ENCODE measurements around the gene FARS2. TPM values are rescaled to one million over a fixed set of nuclear protein-coding genes. Genes with fewer than 3 reads are reported as not detected.

Gene FARS2
- total and polyA plus RNA-seq, 2 donors (not counting 3 experiments of a cell fraction or from before 2014, with no cell fraction given): 20.2 to 20.5 TPM

DNA sequence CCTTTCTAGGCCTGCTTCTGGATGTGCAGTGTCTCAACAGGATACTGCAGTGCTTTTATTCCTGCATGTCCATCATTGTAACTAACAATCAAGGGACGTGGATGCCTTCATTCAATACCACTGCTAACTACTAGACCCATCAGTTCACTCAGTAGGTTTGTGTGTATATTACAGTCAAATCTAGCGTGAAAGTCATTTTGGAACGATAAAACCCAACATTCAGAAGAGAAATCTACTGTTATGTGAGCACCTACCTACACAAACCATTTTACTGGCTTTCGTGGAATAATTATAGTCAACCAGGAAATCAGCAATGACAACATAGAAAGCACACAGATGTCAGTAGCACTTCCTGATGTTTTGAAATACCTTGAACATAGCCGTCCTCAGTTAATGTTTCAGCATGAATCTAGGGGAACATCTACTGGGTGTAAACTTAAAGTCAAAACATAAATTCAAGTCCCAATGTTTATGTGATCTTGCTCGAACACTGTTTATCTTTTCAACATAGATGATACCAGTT, 270.6 kb downstream of the FARS2 start:
- H3K4me1 ChIP-seq (ENCODE audit: control insufficient read depth, extremely low read depth, insufficient read depth, low read length): no peaks in the 10 kb centered on the region
- no peak overlapping the region for H3K9ac ChIP-seq (replicated peaks; ENCODE audit: extremely low read depth, insufficient read depth, low read length)
- no peaks in the 10 kb centered on the region for H3K9me3 ChIP-seq (replicated peaks; ENCODE audit: control insufficient read depth, insufficient read depth, low read length)
- no peaks in the 10 kb centered on the region for H3K36me3 ChIP-seq (ENCODE audit: control insufficient read depth in 2 of 2, extremely low read depth in 1 of 2, insufficient read depth in 2 of 2, low read length in 2 of 2)
- no peak overlapping the region for H3K27ac ChIP-seq (ENCODE audit: insufficient read depth, low read depth, low read length)
- dilution Hi-C loops (cut with MboI; ENCODE audit: extremely low pct_ligation_motif_present, low sequenced_read_pairs): no loop called here
- H3K4me2 ChIP-seq (ENCODE audit: insufficient read depth, low read length): no peak overlapping the region
- H3K79me2 ChIP-seq (ENCODE audit: control insufficient read depth, insufficient read depth, low read length): no peaks in the 10 kb centered on the region
- H3K9me1 ChIP-seq (replicated peaks; ENCODE audit: control insufficient read depth, extremely low read depth, insufficient read depth, low read length): no peaks in the 10 kb centered on the region
- no peaks in the 10 kb centered on the region for H4K20me1 ChIP-seq (replicated peaks; ENCODE audit: control insufficient read depth, extremely low read depth, insufficient read depth, low read length)
- BruUV-seq (replicated peaks): no TSS peak
- DNase-seq (ENCODE audit: low read depth, low spot score) (no peak), FAIRE-seq (no peak)
- intact Hi-C loops (cut with micrococcal nuclease): no loop called here
- CTCF ChIA-PET: no interaction called here
- no peaks in the 10 kb centered on the region for H3K27me3 ChIP-seq (ENCODE audit: control insufficient read depth in 2 of 2, insufficient read depth in 2 of 2, low read length in 2 of 2)
- H2AFZ ChIP-seq (ENCODE audit: low read depth, low read length): no peak overlapping the region
- TF ChIP-seq FOS (IDR thresholded peaks at IDR 0.05; ENCODE audit: borderline replicate concordance, insufficient read depth, low read length) (no peak), MYC (IDR thresholded peaks at IDR 0.05; ENCODE audit: low read depth, low read length) (no peak), POLR2AphosphoS5 (IDR thresholded peaks at IDR 0.05; ENCODE audit: insufficient read depth, low read depth, low read length) (no peak), EZH2 (IDR thresholded peaks at IDR 0.05; ENCODE audit: borderline replicate concordance, low read depth, low read length, severe bottlenecking) (no peak), POLR2A (IDR thresholded peaks at IDR 0.05; ENCODE audit: low read depth, low read length) (no peak), JUN (IDR thresholded peaks at IDR 0.05; ENCODE audit: borderline replicate concordance, insufficient read depth, insufficient read length, low read depth) (no peak), GATA2 (IDR thresholded peaks at IDR 0.05; ENCODE audit: insufficient read depth, insufficient read length, low read depth, low read length) (no peak)
- TF ChIP-seq, protein P1, sequence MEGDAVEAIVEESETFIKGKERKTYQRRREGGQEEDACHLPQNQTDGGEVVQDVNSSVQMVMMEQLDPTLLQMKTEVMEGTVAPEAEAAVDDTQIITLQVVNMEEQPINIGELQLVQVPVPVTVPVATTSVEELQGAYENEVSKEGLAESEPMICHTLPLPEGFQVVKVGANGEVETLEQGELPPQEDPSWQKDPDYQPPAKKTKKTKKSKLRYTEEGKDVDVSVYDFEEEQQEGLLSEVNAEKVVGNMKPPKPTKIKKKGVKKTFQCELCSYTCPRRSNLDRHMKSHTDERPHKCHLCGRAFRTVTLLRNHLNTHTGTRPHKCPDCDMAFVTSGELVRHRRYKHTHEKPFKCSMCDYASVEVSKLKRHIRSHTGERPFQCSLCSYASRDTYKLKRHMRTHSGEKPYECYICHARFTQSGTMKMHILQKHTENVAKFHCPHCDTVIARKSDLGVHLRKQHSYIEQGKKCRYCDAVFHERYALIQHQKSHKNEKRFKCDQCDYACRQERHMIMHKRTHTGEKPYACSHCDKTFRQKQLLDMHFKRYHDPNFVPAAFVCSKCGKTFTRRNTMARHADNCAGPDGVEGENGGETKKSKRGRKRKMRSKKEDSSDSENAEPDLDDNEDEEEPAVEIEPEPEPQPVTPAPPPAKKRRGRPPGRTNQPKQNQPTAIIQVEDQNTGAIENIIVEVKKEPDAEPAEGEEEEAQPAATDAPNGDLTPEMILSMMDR (IDR thresholded peaks at IDR 0.05; ENCODE audit: extremely low read depth in 1 of 2, insufficient read depth in 1 of 2, low read depth in 1 of 2, low read length in 2 of 2): no peak
- no peak overlapping the region for H3K4me3 ChIP-seq (replicated peaks in 1 of 3; ENCODE audit: insufficient read depth in 1 of 3, low read depth in 1 of 3, low read length in 3 of 3)
- POLR2A ChIA-PET: no interaction called here
